DMS 273 treated with DMSO at 0.1 percent for 48 hours (cell line): Measurements from ENCODE around the gene PARPBP.
"Not testable (repeated sequence)": the region's sequence is repeated elsewhere in the genome, so short reads cannot be mapped to it uniquely, and the experiment has no call there.

Experiments used
- DNase-seq: peaks from one replicate; lab custom pipeline; 2025; lab: John Stamatoyannopoulos, UW

Gene PARPBP

DNA sequence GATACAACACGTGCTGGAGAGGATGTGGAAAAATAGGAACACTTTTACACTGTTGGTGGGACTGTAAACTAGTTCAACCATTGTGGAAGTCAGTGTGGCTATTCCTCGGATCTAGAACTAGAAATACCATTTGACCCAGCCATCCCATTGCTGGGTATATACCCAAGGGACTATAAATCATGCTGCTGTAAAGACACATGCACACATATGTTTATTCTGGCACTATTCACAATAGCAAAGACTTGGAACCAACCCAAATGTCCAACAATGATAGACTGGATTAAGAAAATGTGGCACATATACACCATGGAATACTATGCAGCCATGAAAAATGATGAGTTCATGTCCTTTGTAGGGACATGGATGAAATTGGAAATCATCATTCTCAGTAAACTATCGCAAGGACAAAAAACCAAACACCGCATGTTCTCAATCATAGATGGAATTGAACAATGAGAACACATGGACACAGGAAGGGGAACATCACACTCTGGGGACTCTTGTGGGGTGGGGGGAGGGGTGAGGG lies 27.1 kb downstream of the PARPBP start:
- DNase-seq, result not testable (repeated sequence)

DNA sequence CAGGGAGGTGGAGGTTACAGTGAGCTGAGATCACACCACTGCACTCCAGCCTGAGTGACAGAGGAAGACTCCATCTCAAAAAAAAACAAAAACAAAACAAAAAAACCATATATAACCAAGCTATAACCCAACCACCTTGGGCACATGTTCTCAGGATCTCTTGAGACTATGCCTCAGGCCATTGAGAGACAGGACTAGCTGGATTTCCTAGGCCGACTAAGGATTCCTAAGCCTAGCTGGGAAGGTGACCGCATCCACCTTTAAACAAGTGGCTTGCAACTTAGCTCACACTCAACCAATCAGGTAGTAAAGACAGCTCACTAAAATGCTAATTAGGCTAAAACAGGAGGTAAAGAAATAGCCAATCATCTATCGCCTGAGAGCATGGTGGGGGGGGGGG lies 35.2 kb downstream of the PARPBP start:
- DNase-seq, result not testable (repeated sequence)

DNA sequence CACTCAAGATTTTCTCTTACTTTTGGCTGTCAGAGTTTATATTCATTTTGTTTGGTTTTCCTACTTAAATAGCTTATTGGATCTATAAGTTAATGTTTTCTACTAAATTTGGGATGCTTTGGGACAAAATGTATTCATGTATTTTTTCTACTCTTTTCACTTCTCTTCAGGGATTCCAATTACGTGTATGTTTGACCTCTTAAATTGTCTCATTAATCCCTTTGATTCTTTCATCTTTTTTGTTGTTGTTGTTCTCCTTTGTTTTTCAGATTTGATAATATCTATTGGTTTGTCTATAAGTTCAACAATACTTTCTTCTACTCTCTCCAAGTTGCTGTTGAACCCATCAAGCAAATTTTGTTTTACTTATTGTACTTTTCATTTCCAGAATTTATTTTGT lies 43.4 kb downstream of the PARPBP start:
- no peak for DNase-seq

DNA sequence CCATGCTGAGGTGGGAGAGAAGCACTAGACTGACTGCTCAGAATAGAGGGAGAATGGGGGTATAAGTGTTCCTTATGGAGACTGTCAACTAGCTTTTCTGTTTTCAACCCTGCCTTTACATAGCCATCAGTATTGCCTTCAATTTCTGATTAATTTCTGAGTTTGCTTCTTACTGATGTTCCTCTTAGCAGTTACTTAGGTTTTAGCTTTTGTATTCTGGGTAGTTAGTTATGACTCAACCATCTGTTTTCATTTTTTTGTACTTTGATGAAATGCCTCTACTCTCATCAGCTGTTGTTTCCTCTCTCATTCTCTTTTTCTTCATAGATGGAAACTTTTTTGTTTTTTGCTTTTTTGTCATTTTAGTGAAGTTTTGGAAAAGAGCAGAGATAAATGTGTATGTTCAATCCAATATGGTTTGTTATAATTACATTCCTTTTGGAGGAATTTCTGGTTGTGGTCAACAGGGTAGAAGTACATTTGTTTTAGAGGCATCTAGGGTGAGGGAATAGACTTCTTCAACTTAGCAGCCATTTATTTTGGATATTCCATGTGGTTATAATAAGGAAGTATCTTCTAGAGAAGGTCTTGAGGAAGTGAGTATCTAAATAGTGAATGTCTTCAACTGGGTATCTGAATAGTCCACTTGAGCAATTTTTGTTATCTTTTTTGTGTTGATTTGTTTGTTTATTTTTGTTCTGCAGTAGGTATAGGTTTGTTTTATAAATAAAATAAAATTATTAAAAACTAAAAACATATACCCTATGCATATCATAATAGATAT lies 48.0 kb downstream of the PARPBP start:
- no peak for DNase-seq

DNA sequence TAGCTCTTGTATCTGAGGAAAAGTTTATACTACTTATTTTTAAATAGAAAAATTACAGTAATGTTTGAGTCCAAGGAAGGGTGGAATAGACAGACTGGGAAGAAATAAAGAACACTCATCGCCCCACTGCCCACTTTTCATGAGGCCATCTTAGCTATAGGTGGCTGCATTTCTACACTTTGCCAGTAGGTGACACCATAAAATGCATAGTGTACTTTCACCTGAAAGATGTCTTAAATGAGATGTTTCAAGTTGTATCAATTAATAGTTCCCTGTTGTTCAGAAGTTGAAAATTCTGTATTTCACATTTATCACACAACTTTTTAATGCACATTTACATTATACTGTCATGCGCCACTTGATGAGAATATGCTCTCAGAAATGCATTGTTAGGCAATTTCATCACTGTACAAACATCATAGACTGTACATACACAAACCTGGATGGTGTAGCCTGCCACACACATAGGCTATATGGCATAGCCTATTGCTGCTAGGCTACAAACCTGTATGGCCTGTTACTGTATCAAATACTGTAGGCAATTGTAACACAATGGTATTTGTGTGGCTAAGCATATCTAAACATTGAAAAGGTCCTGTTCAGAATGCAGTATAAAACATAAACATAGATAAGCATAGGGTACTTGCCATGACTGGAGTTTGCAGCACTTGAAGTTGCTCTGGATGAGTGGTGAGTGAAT lies 50.1 kb downstream of the PARPBP start:
- no peak for DNase-seq

DNA sequence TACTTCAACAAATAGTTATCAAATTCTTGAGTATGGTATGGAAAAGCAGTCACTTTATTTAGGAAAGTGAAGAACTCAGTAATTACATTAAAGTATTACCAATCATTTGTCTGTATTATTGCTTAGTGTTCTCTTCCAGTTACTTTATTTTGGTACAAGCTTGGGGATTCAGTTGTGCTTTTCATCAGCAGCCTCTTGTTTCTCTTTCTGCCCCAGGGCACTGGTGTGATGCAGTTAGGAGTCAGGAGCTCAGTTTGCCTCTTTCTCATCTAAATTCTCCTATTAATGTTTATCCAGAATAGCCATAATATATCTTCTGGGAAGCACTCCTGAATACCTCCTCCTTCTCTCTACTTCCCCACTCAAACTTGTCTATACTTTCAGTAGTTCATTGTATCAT lies 52.0 kb downstream of the PARPBP start:
- no peak for DNase-seq

DNA sequence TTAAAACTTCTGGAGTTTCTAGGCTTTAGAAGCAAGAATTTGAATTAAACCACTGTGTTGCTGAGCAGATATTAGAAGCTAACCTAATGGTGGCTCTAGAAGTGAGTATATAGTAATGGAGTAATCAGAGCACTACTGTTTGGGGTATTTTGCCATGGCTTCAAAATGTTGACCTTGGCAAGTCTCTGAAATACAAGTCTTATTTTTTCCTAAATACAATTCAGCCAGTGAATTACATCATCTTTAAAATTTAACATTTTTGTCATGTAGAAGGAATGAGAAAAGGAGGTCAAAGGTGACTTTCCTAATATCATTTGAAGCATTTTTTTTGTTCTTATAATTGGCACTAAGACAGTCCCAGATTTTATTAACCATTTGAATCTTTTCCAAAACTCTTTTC lies 52.5 kb downstream of the PARPBP start:
- DNase-seq, result no peak

DNA sequence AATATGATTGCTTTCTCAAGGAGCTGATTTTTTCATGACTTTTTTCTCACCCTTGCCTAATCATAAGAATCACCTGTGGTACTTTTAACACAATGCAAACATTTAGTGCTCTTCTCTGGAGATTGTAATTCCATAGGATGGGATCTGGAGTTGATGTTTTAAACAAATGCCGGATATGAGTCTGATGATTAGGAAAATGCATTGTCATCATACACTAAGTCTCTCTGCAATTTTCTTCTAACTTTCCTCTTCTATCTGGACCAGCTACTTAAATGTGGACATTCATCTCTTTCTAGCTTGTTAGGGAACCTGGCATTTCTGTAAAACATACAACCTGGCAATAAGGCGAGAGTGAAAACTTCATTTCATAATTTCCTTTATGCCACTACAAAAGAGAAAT lies 54.1 kb downstream of the PARPBP start:
- no peak for DNase-seq

DNA sequence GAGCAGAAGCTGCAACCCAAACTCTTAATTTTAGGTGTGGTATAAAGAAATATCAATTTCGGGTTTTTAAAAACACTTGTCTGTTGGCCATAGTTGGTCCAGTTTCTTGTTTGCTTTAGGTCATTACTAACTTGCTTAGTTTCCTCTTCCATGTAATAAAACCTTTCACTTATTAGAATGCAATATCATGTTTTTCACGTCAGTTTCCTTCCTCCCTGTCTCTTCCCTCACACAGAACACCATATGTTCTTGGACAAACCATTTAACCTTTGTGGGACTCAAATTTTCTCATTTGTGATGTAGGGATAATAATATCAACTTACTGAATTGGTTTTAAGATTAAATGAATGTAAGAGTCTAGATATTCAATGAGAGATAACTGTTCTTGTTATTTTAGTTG lies 54.8 kb downstream of the PARPBP start:
- no peak for DNase-seq

DNA sequence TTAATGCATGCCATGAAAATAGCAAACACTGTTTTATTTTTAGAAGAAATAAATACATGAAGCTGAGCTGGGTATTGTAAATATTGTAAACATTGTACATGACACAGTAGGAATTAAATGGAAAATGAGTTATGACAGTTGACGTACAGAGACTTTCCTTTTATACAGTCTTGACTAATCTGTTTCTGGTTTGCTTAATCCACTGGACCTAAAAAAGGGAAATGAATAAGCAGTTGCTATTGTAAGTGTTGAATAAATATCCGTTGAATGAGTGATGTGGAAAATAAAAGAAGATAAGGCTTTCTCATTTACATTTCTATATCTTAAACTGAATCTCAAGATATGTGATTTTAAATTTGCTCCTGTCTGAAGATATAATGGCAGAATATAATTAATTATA lies 62.7 kb downstream of the PARPBP start:
- DNase-seq, result no peak

DNA sequence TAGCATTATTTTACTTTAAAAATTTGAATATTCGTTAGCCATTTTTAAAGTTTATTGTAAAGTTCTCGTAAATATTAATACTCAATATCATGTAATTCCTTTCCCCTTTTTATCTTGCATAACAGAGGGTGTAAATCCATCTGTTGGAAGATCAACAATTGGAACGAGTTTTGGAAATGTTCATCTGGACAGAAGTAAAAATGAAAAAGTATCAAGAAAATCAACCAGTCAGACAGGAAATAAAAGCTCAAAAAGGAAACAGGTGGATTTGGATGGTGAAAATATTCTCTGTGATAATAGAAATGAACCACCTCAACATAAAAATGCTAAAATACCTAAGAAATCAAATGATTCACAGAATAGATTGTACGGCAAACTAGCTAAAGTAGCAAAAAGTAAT lies 75.8 kb downstream of the PARPBP start:
- DNase-seq, result no peak

DNA sequence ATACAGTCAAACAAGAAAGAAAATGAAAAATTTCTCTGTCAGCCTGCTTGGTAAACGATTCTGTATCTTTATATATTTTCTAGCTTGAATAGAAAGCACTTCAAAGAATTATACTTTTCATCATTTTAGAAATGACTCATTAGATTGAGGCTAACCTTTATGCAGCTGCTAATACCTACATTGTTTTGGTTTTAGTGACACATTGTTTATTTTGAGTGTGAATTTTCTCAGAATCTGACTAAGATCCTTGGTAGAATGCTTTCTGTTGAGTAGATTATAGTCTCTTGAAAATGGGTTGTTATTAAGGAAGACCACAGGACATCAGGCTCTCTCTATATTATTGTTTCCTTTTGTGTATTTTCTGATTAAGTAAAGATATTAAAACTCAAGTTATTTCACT lies 77.8 kb downstream of the PARPBP start, which contains the start of gene PMCH:
TSS of gene PMCH (minus strand) at position 45 of the 400 bp plus-strand sequence. CDS start 63 bp downstream, outside the sequence.
- DNase-seq, result no peak

DNA sequence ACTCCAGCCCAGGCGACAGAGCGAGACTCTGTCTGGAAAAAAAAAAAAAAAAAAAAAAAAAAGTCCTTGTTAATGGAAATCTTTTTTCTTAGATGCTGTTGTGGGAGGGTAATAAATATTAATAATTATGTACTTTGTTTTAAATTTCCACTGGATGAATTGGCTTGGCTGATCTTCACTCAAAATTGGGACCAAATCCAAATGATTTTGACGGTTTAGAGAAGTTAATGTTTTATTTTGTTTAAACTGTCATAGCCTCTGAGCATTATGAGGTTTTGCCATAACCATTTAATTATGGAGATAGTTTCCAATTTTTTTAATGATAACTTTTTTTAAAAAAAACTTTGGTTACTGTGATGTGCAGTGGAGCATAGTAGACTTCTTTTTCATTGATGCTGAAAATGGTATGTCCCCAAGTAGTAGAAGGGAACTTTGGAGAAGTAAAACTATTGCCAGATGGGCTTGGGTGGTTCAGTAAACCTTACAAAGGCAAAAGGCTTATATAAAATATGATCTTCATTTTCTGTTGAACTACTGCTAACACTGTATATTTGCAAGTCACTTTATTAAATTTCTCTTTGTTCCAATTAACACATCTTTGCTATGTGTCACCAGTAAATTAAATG lies 81.6 kb downstream of the PARPBP start:
- DNase-seq, result no peak

DNA sequence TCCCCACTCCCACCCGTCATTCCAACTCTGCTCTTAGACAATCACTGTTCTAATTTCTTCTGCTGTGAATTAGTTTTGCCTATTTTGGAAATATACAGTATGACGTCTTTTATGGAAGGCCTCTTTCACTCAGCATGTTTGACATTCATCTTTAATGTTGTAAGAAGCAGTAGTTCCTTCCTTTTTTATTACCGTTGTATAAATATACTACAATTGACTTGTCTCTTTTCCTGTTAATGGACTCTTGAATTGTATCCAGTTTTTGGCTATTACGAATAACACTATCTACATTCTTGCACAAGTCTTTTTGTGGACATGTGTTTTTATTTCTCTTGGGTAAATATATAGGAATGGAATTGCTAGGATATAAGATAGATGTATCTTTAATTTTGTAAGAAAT lies 82.6 kb downstream of the PARPBP start:
- no peak for DNase-seq

DNA sequence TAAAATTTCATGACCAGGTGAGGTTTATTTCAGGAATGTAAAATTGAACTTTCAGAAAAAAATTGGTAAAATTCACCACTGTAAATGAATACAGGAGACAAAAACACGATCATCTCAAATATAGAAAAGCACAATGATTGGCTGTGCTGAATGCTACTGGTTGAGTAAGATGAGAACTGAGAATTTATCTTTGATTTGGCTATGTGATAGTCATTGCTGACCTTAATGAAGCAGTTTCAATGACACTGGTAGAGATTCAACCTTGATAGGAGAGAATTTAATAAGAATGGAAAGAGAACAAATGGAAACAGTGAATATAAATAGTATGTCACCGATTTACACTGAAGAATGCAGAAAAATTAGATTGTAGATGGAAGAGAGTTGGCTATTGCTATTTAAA lies 84.0 kb downstream of the PARPBP start:
- no peak for DNase-seq

DNA sequence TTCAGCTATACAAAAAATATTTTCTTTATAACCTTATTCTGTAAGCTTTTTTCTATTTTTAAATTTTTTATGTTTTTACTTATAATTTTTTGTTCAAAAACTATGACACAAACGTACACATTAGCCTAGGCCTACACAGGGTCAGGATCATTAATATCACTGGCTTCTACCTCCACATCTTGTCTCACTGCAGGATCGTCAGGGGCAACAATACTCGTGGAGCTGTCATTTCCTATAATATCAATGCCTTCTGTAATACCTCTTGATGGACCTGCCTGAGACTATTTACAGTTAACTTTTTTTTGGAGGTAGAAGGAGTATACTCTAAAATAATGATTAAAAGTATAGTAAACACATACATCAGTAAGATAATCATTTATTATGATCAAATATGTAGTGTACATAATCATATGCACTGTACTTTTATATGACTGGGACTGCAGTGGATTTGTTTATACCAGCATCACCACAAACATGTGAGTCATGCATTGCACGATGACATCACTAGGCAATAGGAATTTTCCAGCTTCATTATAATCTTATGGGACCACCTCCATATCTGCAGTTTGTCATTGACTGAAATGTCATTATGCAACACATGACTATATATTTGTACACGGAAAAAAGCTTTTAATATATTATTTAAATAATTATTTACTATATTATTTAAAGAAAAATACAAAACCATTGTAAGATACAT lies 96.2 kb downstream of the PARPBP start:
- DNase-seq, result no peak

DNA sequence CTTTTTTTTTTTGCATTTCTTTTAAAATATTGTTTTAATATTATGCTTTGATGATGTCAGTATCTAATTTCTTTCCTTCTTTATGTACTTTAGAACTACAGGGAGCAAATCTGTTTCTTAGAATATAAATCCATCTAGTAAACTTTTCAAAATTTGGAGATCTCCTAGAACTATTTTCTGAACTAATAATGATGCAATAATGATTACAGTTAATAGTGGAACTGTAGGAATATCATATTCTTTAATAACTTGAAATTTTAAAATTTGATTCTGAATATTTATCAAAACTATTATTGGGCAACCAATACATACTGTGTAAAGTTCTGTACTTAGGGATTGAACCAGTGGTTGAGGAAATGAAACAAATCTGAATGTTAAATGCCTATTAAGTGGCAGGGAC lies 100.8 kb downstream of the PARPBP start:
- DNase-seq, result no peak

DNA sequence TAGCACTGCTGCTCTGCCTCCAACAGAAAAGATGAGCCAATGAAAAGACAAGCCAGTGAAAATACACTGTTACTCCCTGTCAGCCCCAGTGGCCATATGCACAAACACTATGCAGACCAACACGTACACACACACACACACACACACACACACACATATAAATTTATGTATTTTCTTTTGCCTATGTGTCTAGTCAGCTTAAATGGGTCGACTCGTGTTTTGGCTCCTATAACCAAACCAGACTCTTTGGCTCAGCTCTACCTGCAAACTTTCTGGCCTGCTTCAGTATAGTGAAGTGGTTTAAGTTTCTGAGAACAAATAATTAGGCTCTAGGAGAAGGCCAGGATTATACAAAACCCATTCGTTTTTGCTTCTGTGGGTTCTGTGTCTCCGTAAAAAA lies 108.0 kb downstream of the PARPBP start:
- DNase-seq, result no peak

DNA sequence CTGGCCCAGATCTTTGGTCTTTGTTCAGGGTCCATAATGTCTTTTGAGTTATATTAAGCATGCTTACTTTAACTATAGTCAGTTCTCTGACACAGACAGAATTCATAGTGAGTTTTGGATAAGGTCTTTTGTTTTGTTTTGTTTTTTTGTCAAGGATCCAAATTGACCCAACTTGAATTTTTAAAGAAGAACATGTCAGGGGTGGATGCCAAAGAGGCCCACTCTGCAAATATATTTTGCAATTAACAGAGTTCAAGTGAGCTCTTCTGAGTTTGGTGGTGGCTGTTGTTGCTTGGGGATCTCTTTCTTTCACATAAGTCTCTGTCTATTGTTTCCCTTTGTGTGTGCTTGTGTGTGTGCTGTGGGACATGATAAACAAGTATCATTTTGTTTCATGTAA lies 112.1 kb downstream of the PARPBP start:
- DNase-seq, result no peak

DNA sequence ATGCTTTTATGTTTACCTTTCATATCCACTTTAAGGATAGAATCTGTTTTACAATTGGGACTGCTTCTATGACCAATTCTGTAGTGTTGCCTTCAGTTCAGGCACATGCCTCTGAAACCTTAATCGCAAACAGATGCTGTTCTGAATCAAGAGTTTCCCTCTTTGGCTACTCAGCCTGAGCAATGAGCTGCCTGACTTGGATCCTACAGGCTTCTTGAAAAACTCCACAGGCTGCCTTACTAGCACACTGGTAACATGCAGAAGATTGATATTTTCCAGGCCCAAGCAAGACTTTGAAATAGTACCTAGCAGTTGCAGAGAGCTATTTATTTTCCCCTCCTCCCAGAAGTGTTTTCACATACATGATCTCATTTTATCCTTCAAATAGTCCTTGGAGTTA lies 112.5 kb downstream of the PARPBP start:
- DNase-seq, result no peak

DNA sequence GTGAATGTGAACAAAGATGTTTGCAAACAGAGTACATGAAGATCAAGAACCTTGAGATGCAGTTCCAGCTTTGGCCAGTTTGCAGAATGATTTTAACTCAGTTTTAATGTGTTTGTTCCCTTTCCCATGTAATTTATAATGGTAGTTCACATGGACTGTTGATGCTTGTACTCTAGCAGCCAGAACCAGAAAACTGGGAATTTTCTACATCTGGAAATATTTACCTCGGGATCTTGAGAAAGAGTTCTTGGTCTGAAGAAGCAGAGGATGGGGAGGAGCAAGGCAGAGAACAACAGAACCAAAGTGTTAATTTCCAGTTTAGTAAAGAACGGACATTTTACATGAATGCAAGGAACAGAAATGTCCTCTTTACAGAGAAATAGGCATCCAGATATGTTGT lies 114.6 kb downstream of the PARPBP start:
- no peak for DNase-seq

DNA sequence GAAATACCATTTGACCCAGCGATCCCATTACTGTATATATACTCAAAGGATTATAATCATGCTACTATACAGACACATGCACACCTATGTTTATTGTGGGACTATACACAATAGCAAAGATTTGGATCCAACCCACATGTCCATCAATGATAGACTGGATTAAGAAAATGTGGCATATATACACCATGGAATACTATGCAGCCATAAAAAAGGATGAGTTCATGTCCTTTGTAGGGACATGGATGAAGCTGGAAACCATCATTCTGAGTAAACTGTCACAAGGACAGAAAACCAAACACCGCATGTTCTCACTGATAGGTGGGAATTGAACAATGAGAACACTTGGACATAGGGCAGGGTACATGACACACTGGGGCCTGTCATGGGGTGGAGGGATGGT lies 120.9 kb downstream of the PARPBP start:
- not testable (repeated sequence) for DNase-seq
